Left lobe of liver (tissue), 2 donors: ENCODE measurements around the gene C3orf70. TPM values are rescaled to one million over a fixed set of nuclear protein-coding genes. Genes with fewer than 3 reads are reported as not detected.
A peak's percentile ranks its signal among the peaks of the same experiment; 100 is the strongest.
"Not testable (repeated sequence)": the region's sequence is repeated elsewhere in the genome, so short reads cannot be mapped to it uniquely, and the experiment has no call there.

Experiments used
- ATAC-seq: fragments of 200-7000 bp; cut with Tn5 transposase; one replicate; pipeline ENCODE4 v1.9.1; 2020; ENCODE audit warnings: mild to moderate bottlenecking, moderate library complexity
- DNase-seq: peaks from one replicate; pipeline ENCODE4 v3.0.0-alpha.2; 2020; ENCODE audit warnings: low spot score
- total RNA-seq: library from RNA; stranded (reverse); gene quantifications from one replicate; pipeline ENCODE4 v1.2.1, GENCODE V29; 2021
- donor health status: DM: no; HTN: no; CAD: no; lungs with moderate emphysema.
- donor health status: DM: no; HTN: yes; CAD: no.

The C3orf70 gene
- total RNA-seq, 1 donor from 2014 or later, result 0.28 TPM

- ATAC-seq (no peak), DNase-seq (no peak)
Measured at GRCh38 chr3:185151964-185152409, 873 bp downstream of the C3orf70 start.

- DNase-seq, result no peak
- ATAC-seq, result no peak
Measured at GRCh38 chr3:185151101-185151963, 1.5 kb downstream of the C3orf70 start.

GRCh38 chr3:185150561-185150960 lies 2.3 kb downstream of the C3orf70 start:
- DNase-seq (no peak), ATAC-seq (no peak)

GRCh38 chr3:185149591-185149990 lies 3.3 kb downstream of the C3orf70 start:
- DNase-seq (no peak), ATAC-seq (no peak)

- ATAC-seq (no peak), DNase-seq (no peak)
Measured at GRCh38 chr3:185145511-185145910, 7.3 kb downstream of the C3orf70 start.

- DNase-seq, result no peak
- ATAC-seq, result no peak
Measured at GRCh38 chr3:185144784-185145183, 8.1 kb downstream of the C3orf70 start.

GRCh38 chr3:185137821-185138220 lies 15.0 kb downstream of the C3orf70 start:
- ATAC-seq, result no peak
- no peak for DNase-seq

- ATAC-seq (peak; percentile 35), DNase-seq (no peak)
Measured at GRCh38 chr3:185134509-185134908, 18.4 kb downstream of the C3orf70 start.

GRCh38 chr3:185131602-185132256 lies 21.1 kb downstream of the C3orf70 start:
- ATAC-seq, result peak; percentile 69
- DNase-seq, result no peak

- ATAC-seq (no peak), DNase-seq (no peak)
Measured at GRCh38 chr3:185129083-185129482, 23.8 kb downstream of the C3orf70 start.

- DNase-seq, result no peak
- ATAC-seq, result no peak
Measured at GRCh38 chr3:185126201-185126600, 26.7 kb downstream of the C3orf70 start.

GRCh38 chr3:185120126-185120525 lies 32.7 kb downstream of the C3orf70 start:
- no peak for ATAC-seq
- DNase-seq, result no peak

- DNase-seq (no peak), ATAC-seq (no peak)
Measured at GRCh38 chr3:185115371-185115770, 37.5 kb downstream of the C3orf70 start.

- no peak for ATAC-seq
- DNase-seq, result no peak
Measured at GRCh38 chr3:185114756-185115155, 38.1 kb downstream of the C3orf70 start.

- ATAC-seq (no peak), DNase-seq (no peak)
Measured at GRCh38 chr3:185112186-185112585, 40.7 kb downstream of the C3orf70 start.

GRCh38 chr3:185109012-185109411 lies 43.8 kb downstream of the C3orf70 start:
- ATAC-seq, DNase-seq: not testable (repeated sequence)

GRCh38 chr3:185106256-185106890 lies 46.5 kb downstream of the C3orf70 start:
- not testable (repeated sequence) for ATAC-seq, DNase-seq

GRCh38 chr3:185103359-185104127 lies 49.3 kb downstream of the C3orf70 start:
- ATAC-seq, result no peak

GRCh38 chr3:185094697-185095096 lies 58.2 kb downstream of the C3orf70 start:
- ATAC-seq, result no peak

More at GRCh38 chr3:185103359-185104127, 49.3 kb downstream of the C3orf70 start:
- DNase-seq, result no peak

GRCh38 chr3:185093116-185093515 lies 59.7 kb downstream of the C3orf70 start:
- DNase-seq, result no peak
- no peak for ATAC-seq

More at GRCh38 chr3:185094697-185095096, 58.2 kb downstream of the C3orf70 start:
- no peak for DNase-seq

- ATAC-seq (no peak), DNase-seq (no peak)
Measured at GRCh38 chr3:185090811-185091210, 62.0 kb downstream of the C3orf70 start.
